Large intestine (tissue), 12 donors: ENCODE data around the gene CPNE9. TPM values are rescaled to one million over a fixed set of nuclear protein-coding genes. Genes with fewer than 3 reads are reported as not detected.

ENCODE experiments used
- DNase-seq, 2 donors: peaks; one replicate each; pipeline versions ENCODE4 v3.0.0 to v3.0.0-alpha.2; 2013
- H3K27ac ChIP-seq: one replicate; pipeline ENCODE4 v1.5.1; 2013; ENCODE audit warnings: low read length
- H3K27me3 ChIP-seq: 2 replicates; pipeline ENCODE4 v1.6.1; 2013; ENCODE audit warnings: low read length; ENCODE audit not compliant: control insufficient read depth, insufficient read depth
- H3K36me3 ChIP-seq: 2 replicates; pipeline ENCODE4 v1.6.1; 2013; ENCODE audit warnings: low read length; ENCODE audit not compliant: control insufficient read depth, insufficient read depth
- H3K4me1 ChIP-seq: one replicate; pipeline ENCODE4 v1.6.1; 2013; ENCODE audit warnings: low read length; ENCODE audit not compliant: control insufficient read depth, insufficient read depth
- H3K4me3 ChIP-seq: one replicate; pipeline ENCODE4 v1.5.1; 2013; ENCODE audit warnings: low read length
- H3K9me3 ChIP-seq: one replicate; pipeline ENCODE4 v1.6.1; 2013; ENCODE audit warnings: mild to moderate bottlenecking, low read depth, low read length, moderate library complexity; ENCODE audit not compliant: control insufficient read depth
- WGBS: methylation state at CpG from one replicate; pipeline ENCODE4 v1.1.5; 2013; ENCODE audit warnings: low lambda C conversion rate; ENCODE audit not compliant: insufficient coverage; 5-methylcytosine and 5-hydroxymethylcytosine counted together
- long read RNA-seq, 11 donors: transcript quantifications; one replicate each; lab custom pipeline, GENCODE V29; 2026
- polyA plus RNA-seq: library from polyadenylated mRNA; unstranded; fragments of 120-200 nt; gene quantifications from one replicate; pipeline ENCODE4 v1.2.1, GENCODE V29; 2013

CPNE9 gene, protein sequence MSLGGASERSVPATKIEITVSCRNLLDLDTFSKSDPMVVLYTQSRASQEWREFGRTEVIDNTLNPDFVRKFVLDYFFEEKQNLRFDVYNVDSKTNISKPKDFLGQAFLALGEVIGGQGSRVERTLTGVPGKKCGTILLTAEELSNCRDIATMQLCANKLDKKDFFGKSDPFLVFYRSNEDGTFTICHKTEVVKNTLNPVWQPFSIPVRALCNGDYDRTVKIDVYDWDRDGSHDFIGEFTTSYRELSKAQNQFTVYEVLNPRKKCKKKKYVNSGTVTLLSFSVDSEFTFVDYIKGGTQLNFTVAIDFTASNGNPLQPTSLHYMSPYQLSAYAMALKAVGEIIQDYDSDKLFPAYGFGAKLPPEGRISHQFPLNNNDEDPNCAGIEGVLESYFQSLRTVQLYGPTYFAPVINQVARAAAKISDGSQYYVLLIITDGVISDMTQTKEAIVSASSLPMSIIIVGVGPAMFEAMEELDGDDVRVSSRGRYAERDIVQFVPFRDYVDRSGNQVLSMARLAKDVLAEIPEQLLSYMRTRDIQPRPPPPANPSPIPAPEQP
- 0.73 TPM for polyA plus RNA-seq
- long read RNA-seq, donor 1 = 0 reads
- long read RNA-seq, donor 2 = 0 reads
- long read RNA-seq, donor 3 = 0 reads
- long read RNA-seq, donor 4 = 0 reads
- long read RNA-seq, donor 5 = 0 reads
- long read RNA-seq, donor 6 = 0 reads
- long read RNA-seq, donor 7 = 0 reads
- long read RNA-seq, donor 8 = 0 reads
- long read RNA-seq, donor 9 = 0 reads
- long read RNA-seq, donor 10 = 0 reads
- long read RNA-seq, donor 11 = 0 reads

DNA sequence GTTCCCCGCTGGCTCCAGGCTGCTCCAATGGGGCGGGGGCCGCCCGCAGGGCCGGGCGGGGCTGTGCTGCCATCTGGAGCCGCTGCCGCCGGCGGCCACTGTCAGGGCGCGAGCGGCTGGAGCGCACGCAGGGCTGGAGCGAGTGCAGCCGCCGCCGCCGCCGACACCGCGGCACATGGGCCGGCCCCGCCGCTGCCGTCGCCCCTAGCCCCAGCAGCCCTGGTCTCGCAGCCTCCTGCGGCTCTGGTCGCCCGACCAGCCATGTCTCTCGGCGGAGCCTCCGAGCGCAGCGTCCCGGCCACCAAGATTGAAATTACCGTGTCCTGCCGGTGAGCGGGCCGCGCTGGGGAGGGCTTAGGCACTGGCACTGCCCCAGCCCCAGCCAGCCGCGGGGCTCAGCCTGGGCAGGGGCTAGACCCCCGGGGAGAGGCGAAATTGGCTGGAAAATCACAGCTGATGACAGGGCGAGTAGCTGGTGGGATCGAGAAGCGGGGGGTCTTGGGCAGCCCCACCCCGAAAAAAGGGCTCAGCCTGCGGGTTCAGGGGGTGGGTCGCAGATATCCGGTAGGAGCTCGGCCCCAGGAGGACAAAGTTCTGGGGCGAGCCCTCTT lies at the start of gene CPNE9:
Gene CPNE9, plus strand, starts transcription at position 98 of the 611 bp plus-strand sequence. Its CDS starts 164 bp downstream, at position 262.
- H3K4me1 ChIP-seq = peaks cover 10% of the 10 kb centered on the region
- no peaks in the 10 kb centered on the region for H3K9me3 ChIP-seq
- H3K27me3 ChIP-seq = peaks cover 21% of the 10 kb centered on the region
- peak within 1 kb of the TSS; percentile 28 for H3K4me3 ChIP-seq
- no peak within 1 kb of the TSS for H3K27ac ChIP-seq
- peaks cover 27% of the 10 kb centered on the region for H3K36me3 ChIP-seq
- DNase-seq = no peak
- no CpG with 5 or more reads among the region's 56 CpGs for WGBS

DNA sequence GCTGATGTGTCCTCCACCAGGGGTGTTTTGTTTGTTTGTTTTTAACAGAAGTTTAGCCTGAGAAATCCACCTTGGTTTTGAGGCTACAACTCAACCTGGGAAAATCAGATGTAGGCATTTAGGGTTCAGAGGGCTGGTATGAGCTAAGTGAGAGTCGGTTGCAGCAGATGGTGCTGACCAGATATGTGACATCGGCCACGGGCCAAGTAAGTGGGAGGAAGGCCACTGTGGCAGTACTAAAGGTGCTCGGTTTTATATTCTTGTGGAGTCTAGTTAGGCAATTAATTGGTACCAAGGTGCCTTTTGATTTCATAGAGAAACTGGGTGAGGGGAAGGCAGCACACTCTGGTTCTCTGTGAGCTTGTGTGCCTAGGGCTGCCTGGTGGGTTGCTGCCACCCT lies 43.8 kb upstream of the CPNE9 start:
- no peak for DNase-seq
- H3K4me1 ChIP-seq = no peaks in the 10 kb centered on the region
- H3K27me3 ChIP-seq = no peaks in the 10 kb centered on the region
- WGBS = no CpG with 5 or more reads among the region's 4 CpGs
- H3K27ac ChIP-seq = no peak overlapping the region
- H3K9me3 ChIP-seq = no peaks in the 10 kb centered on the region
- H3K36me3 ChIP-seq = peaks cover 71% of the 10 kb centered on the region
- H3K4me3 ChIP-seq = no peak overlapping the region

DNA sequence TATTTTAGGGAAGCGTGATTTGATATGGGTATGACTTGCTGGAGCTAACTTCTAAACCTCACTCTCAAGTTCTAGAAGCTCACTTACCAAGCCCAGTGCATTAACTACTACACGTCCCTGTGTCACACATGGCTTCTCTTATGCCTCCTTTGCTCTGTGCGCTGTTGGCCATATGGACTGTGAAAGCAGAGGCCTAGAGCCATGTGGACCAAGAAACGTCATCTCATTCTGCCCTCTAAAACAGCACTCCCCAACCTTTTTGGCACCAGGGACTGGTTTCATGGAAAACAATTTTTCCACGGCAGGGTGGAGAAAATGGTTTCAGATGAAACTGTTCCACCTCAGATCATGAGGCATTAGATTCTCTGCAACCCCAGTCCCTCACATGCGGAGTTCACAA lies 42.7 kb upstream of the CPNE9 start:
- Histone ChIP-seq H3K4me1 (no peaks in the 10 kb centered on the region), H3K27me3 (no peaks in the 10 kb centered on the region), H3K36me3 (peaks cover 68% of the 10 kb centered on the region), H3K27ac (no peak overlapping the region), H3K4me3 (no peak overlapping the region), H3K9me3 (no peaks in the 10 kb centered on the region)
- DNase-seq = no peak
- no CpG with 5 or more reads among the region's 6 CpGs for WGBS

DNA sequence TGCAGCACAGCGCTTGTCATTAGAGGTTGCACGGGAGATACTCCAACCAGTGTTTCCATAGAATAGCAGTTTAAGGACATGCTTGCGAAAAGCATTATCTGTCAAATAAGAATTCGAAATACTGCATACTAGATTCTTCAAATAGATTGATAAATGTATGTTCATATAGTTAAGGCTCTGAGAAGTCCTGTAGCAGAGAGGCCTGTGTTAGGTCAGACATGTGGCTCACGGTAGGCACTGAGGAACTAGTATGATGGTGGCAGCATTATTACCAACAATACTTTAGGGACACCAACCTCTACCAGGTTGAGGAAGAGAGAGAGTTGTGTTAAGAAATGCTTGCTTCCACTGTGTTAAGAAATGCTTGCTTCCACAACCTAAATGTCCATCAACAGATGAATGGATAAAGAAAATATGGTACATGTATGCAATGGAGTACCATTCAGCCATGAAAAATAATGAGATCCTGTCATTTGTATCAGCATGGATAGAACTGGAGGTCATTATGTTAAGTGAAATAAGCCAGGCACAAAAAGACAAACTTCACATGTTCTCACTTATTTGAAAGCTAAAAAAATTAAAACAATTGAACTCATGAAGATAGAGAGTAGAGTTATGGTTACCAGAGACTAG lies 39.4 kb upstream of the CPNE9 start:
- no CpG with 5 or more reads among the region's 5 CpGs for WGBS
- peaks cover 72% of the 10 kb centered on the region for H3K36me3 ChIP-seq
- no peak for DNase-seq
- H3K4me3 ChIP-seq = no peak overlapping the region
- no peak overlapping the region for H3K27ac ChIP-seq
- no peaks in the 10 kb centered on the region for H3K4me1 ChIP-seq
- no peaks in the 10 kb centered on the region for H3K27me3 ChIP-seq
- H3K9me3 ChIP-seq = no peaks in the 10 kb centered on the region

DNA sequence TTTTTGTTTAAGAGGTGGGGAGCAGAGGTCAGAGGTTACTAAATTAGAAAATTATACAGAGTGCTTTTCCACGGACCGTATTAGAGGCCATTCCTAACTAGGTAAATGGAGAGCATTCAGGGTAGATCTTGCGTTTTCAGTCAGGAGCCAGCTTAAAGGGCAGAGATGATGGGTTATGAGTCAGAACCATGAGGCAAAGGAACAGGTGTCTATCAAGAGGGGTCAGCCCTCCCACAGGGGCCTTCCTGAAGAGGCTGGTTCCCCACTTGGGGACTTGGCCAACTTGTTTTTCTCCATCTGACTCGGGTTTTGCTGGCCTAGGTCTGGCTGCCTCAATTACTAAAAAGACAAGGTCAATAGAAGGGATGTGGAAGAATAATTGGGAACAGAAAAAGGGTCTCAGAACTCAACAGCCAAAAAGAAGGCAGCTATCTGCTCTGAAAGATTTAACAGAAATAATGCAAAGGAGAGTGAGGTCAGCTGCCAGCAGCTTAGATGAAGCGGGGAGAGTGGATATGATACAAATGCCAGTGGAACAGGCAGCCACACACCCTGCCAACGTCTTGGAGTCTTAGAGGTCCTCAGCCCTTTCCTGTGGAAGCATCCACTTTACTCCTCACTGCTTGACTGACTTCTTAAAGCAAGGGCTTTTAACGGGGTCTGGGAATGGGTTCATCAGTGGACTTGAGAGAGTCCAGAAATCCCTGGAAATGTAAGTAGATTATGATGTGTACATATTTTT lies 36.8 kb upstream of the CPNE9 start:
- H3K36me3 ChIP-seq = peaks cover 81% of the 10 kb centered on the region
- no peaks in the 10 kb centered on the region for H3K27me3 ChIP-seq
- H3K9me3 ChIP-seq = no peaks in the 10 kb centered on the region
- WGBS = no CpG with 5 or more reads among the region's 7 CpGs
- DNase-seq = no peak
- H3K27ac ChIP-seq = no peak overlapping the region
- H3K4me3 ChIP-seq = no peak overlapping the region
- no peaks in the 10 kb centered on the region for H3K4me1 ChIP-seq

DNA sequence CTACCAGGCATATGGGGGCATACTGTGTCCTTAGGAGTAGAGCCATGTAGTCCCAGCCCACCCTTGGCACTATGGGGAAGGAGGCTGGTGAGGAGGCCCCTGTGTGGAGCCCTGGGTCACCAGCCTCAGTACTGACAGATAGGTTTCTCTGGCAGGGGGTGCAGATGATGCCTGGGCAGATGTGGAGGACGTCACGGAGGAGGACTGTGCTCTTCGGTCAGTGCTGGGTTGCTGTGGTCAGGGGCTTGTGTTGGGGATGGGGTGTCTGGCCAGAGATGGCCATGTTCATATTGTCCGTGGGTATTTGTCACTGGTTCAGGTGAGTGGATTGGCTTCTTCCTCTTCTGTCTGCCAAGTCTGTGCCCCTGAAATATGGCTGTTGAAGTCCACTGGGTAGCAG lies 34.4 kb upstream of the CPNE9 start:
- DNase-seq = no peak
- H3K36me3 ChIP-seq = peaks cover 87% of the 10 kb centered on the region
- no CpG with 5 or more reads among the region's 4 CpGs for WGBS
- H3K27me3 ChIP-seq = no peaks in the 10 kb centered on the region
- no peaks in the 10 kb centered on the region for H3K4me1 ChIP-seq
- no peak overlapping the region for H3K4me3 ChIP-seq
- no peaks in the 10 kb centered on the region for H3K9me3 ChIP-seq
- no peak overlapping the region for H3K27ac ChIP-seq

DNA sequence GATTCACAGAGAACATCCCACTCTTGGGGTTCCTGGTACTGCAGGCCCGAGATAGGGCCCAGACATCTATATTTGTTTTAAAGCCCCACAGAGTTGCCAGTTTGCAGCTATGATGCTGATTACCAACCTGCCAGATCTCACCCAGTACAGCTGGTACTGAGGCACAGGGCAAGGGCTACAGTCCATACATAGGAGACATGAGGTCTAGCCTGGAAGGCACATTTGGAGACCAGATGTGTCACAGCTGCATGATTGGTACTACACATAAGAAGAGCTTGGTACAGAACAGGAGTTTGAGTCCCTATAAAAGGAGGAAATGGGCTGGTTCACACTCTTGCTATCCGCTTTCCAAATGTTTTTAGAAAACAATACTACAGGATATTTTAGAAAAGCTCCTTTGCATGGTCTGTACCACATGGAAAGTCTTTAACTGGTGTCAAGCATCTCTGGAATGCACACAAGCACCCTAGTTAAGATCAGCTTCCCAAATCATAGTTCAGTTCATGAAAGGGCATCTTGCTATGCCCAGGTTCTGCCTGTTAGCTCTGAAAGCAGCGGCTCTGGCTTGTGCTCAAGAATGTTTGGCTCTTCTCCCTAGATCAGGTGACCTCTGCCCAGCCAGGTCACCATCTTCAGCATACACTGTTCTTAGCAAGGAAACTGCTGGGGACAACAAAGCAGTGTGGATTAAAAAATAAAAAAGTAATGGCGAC lies 33.8 kb upstream of the CPNE9 start:
- DNase-seq = no peak
- Histone ChIP-seq H3K4me1 (no peaks in the 10 kb centered on the region), H3K27ac (no peak overlapping the region), H3K4me3 (no peak overlapping the region), H3K27me3 (no peaks in the 10 kb centered on the region), H3K36me3 (peaks cover 84% of the 10 kb centered on the region), H3K9me3 (no peaks in the 10 kb centered on the region)
- 88% methylated on average over 1 of the region's 4 CpGs for WGBS

DNA sequence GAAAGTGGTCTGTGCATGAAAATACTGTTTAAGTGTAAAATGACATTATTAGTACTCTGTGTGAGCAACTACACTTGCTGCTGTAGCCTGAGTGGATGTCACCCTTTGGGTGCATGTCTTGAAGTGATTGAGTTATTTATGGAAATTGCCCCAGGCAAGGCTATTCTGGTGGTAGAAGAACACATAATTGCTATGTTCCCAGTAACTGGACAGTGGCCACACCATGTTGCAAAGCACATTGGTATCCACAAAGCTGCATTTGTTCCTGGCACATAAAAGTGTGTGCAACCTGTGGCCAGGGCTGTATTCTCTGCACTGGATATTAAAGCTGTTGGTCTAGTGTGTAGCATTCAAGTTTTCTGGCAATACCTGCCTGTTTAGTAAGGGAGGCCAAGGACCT lies 30.6 kb upstream of the CPNE9 start:
- Histone ChIP-seq H3K27ac (no peak overlapping the region), H3K36me3 (peaks cover 89% of the 10 kb centered on the region), H3K27me3 (no peaks in the 10 kb centered on the region), H3K4me3 (no peak overlapping the region), H3K4me1 (no peaks in the 10 kb centered on the region), H3K9me3 (no peaks in the 10 kb centered on the region)
- no peak for DNase-seq

DNA sequence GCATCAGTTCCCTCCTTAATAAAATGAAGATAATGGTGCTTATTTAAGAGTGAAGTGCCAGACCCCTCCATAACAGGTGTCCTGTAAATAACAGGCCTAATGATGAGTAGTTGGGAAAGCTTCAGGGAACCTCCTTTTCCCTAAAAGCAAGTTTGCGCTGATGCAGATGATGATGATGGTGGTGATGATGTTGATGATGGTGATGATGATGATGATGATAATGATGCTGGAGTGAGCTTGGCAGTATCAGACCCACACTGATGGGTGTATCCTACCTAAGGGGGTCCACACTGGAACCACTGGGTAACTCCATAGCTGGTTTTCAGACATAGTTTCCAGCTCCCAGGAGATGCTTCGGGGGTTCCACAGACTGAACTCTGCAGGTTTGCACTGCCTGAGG lies 29.9 kb upstream of the CPNE9 start:
- WGBS = 80% methylated on average over 1 of the region's 2 CpGs
- peaks cover 89% of the 10 kb centered on the region for H3K36me3 ChIP-seq
- H3K4me1 ChIP-seq = peaks cover 5% of the 10 kb centered on the region
- H3K27me3 ChIP-seq = no peaks in the 10 kb centered on the region
- no peak overlapping the region for H3K4me3 ChIP-seq
- H3K9me3 ChIP-seq = no peaks in the 10 kb centered on the region
- DNase-seq = no peak
- no peak overlapping the region for H3K27ac ChIP-seq
